Measurements from ENCODE around the gene MGLL.

MGLL gene

GRCh38 chr3:127700406-127700805, 121.9 kb downstream of the MGLL start:
- no peak for DNase-seq

- DNase-seq, result no peak
These were observed 122.7 kb downstream of the MGLL start for GRCh38 chr3:127699416-127700300.

DNA sequence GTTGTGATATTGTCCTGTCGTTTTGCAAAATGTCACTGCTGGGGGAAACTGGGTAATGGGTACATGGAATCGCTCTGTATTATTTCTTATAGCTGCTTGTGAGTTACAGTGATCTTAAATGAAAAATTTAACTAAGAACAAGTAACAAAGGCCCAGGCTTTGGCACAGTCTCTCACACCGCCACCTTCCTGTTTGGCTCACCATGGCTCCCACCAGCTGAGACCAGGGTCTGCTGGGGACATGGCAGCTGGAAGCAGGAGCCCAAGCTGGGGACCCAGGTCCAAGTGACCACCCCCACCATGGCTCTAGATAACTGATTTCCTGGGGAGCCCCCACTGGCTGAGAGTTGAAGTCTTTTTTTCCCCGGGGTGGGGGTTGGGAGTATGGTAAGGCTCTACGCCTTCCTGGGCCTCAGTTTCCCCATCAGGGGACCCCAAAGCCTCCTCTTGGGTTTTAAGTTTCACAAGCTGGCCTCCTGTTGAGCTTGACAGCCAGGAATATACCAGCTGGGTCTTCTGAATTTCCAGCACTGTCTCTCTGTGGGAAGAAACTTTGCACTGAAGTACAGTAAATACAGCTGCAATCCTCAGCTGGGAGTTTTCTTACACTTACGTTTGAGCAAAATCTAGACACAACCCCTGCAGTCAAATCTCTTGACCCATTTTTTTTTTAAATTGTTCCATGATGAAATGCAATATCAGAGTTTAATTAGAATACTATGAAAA, 123.5 kb downstream of the MGLL start:
- DNase-seq, result no peak

DNA sequence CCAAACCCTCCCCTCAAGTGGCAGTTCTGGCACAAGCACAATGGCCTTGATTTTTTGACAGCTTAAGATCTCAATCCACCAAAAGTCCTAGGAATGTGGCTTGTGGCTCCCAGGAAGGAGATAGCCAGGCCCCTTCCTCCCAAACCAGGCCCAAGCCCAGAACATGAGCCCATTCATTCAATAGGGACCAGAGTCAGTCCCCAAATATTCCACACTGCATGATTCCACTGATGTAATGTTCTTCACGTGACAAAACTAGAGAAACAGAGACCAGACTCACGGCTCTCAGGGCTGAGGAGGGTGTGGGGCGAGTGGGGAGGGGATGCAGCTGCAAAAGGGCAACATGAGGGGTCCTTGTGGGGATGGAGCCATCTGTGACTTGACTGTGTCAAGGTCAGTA, 124.0 kb downstream of the MGLL start:
- no peak for DNase-seq

DNA sequence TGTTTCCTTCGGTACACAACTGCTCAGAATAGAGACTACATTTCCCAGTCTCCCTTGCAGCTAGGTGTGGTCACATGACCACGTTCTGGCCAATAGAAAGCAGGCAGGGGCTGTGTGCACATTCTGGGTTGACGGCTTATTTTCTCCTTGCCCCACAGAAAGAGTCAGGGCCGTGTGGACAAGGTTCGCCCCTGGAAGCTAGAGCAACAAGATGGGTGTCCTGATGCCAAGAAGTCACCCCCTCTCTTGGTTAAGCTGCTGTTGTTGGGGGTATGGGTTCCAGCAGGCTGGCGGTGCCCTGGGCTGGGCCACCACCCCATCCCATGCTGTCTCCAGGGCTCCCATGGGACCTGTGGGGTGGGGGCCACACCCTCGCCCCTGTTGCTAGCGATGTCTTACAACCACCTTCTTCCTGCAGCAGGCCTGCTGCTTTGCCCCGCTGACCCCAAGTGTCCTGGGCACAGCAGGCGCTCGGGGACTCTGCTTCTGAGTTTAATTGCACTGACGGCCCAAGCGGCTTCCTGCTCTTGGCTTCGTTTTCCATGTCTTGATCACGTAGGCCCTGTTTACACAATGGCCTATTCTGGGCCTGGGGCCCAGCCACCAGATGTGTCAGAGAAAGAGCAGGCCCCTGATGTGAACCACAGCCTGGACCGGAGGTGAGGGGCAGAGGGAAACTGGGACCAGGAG, 124.6 kb downstream of the MGLL start:
- peak; percentile 25 for DNase-seq

GRCh38 chr3:127694467-127695215, 127.7 kb downstream of the MGLL start:
- peak; percentile 44 for DNase-seq

DNA sequence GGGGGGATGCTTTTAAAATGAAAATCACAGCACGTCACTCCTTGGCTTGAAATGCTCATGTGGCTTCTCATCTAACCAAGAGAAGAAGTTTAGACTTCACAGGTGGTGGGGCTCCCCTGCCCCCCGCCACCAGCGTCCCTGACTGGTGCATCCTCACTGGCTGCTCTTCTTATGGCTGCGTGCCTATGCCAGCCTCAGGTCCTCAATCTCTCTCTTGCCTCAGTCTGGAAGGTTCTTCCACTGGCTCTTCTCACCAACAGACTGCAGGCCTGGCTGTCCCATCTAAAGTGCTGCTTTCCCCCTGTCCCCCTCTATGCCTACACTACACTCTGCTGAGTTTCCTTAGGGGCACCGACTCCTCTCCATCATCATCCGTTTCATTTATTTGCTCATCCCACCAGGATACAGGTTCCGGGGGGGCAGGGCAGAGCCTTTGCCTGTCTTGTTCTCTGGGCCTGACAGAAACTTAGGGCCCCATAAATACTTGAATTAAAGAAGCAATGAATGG, 128.9 kb downstream of the MGLL start:
- DNase-seq, result no peak

DNA sequence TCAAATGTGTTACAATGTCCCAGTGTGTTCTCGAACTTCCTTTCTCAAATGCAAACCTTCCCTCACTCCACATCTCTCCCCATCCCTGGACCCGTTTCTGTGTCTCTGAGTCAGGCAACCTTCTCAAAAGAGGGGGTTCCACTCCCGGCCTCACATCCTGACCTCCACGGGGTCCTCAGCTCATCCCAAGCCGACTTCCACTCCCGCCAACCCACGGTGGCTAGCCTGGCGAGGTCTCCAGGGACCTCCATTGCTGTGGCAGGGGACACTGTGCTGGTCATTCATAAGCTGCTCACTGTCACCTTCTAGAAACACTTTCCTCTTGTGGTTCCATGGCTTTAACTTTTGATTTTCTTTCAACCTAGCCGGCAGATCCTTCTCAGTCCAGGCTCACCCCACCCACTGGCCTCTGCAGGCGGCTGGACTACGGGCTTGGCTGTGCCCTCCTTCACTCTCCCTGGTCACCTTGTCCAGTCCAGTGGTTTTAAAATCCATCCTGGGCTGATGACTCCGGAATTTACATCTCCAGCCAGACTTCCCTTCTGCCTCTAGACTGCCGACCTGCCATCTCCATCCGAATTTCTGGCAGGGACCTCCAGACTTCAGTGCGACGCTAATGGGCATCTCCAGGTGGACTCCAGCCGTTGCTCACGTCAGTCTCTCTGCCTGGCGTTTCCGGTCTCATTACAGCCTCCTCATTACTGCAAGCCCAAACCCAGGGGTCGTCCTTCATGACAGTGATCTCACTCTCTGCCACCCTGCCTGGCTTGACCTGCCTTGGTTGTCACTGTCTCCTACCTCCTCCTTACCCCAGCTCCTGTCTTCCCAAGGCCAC, 129.6 kb downstream of the MGLL start:
- no peak for DNase-seq

DNA sequence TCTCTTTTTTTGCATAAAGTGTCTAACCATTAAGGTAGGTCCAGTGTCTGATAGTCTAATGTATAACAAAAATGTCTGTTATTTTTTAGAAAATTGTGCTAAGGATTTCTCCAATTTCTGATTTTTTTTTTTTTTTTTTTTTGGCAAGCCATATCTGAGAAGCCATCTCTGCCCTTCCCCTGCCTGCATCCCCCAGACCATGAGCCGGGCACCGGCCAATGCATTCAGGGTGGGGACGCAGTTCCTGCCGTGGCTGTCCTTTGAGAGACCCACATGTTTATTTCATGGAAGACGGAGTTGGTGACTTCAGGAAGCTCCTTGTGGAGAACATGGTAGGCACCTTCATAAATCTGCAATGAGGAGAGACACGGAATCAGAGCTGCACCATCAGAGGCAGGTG, 130.3 kb downstream of the MGLL start:
- no peak for DNase-seq

DNA sequence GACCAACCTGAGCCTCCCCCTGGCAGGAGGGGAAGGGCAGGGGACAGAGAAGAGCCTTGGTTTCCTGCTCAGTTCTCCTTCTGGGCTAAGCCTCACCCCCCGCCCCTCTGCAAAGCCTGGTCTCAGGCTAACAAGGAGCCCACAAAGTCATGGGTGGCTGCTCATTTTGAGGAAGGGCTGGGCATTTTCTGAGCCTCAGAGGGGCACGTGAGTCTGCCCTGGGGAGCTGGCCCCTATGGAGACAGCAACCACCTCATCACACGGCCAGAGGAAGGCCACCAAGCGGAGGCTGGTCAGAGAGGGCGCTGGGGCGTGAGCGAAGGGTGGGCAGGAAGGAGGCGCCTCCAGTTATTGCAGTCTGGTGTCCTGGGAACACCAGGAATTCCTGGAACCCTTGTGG, 130.8 kb downstream of the MGLL start:
- no peak for DNase-seq

DNA sequence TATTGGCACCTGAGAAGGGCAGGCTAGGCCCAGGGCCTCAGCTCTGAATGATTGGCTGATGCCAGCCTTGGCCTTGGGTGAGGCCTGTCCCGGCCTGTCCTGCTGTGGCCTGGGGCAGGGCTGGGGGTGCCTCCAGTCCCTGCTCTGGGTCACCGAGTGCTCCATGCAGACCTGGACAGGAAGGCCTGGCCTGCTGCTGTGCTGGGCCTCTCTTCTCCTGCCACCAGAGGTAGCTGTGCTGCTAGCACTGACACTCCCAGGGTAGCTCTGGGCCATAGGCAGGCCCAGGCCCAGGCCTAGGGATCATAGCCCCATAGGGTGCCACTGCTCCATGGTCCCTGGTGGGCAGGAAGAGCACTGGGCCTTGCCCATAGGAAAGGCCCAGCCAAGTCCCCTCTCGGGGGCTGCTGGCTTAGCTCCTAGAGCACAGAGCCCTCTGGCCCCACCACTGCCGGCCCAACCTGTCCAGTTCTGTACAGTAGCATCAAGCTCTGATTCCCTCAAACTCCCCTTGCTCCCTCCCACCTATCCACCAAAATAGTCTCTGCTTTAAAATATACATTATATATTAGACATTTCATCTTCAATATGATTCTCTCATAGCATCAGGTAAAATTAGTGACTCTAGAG, 131.4 kb downstream of the MGLL start:
- peak; percentile 30 for DNase-seq

DNA sequence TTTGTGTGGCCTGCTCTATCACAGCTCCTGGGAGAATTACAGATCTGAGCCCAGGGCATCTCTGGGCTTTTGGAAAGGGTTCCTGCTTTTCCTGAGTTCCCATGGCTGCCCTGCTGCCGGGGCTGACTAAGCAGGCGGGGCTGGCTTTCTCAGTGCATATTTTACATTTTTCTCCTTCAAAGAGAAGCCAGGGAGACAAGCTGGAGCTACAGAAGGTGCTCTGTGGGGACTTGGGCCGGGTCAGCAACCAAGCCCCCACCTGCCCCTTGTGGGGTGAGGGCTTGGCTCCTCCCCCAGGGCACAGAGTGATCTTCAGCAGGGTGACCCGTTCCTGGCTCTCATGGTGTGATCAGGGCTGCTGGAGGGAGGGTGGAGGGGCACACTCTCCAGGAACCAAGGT, 132.2 kb downstream of the MGLL start:
- no peak for DNase-seq

- DNase-seq, result no peak
These were observed 133.0 kb downstream of the MGLL start for GRCh38 chr3:127689266-127689860.

DNA sequence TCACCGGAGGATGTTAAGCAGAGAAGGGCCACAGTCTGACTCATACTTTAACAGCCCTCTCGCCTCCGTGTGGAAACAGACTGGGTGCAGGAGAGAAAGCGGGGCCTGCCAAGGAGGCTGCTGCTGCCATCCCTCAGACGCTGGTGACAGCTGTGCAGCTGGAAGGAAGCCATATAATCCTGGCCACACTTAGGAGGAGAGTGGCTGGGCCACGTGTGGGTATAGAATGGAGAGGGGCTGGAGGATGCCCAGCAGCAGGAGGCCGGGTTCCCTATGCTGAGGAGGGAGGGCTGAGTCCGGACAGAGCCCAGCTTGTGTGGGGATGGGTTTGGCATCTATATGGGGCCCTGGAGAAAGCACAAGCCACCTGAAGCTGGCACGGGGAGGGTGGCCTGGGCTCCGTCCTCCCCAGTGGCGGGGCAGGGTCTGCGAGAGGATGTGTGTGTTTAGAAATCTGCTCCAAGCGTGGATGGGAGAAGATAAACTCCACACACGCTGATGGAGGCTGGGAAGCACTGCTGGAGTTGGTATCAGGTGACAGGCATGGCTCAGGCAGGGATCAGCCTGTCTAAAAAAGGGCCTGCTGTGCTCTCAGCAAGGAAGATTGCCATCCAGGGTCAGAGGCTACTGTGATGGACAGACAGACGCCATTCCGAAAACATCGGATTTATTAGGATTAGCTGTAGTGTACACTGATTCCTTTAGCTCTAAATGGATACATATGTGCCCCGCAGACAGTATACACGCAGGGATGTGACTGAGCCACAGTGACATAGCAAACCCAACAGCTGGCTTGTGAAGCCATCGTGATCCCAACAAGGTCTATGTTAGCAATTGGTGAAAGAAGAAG, 133.7 kb downstream of the MGLL start:
- no peak for DNase-seq

DNA sequence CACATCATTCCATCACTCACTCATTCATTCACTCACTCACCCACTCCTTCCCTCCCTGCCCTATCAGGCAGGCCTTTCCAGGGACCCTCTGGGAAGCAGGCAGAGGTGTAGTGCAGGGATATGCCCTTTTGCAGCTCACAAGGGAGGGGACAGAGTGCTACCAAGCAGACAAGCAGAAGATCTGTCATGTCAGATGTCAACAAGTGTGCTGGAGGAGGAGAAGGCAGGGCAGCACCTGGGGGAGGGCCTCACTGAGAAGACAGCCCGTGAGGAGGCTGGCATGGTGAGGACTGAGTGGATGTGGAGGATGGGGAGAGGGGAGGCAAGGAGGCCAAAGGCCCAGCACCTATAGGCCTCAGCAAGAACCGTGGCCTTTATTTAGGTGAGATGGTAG, 134.3 kb downstream of the MGLL start:
- DNase-seq, result no peak

GRCh38 chr3:127687228-127687737, 135.0 kb downstream of the MGLL start:
- DNase-seq, result no peak

DNA sequence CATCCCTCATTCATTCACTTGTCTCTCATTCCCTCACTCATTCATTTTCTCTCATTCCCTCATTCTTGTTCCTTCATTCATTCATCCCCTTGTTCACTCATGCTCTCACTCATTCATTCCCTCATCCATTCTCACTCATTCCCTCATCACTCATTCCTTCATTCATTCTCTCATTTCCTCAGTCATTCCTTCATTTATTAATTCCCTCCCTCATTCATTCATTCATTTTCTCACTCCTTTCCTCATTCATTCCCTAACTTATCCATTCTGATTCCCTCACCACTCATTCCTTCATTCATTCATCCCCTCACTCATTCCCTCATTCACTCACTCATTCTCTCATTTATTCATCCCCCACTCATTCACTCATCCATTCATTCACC, 135.8 kb downstream of the MGLL start:
- DNase-seq, result no peak

DNA sequence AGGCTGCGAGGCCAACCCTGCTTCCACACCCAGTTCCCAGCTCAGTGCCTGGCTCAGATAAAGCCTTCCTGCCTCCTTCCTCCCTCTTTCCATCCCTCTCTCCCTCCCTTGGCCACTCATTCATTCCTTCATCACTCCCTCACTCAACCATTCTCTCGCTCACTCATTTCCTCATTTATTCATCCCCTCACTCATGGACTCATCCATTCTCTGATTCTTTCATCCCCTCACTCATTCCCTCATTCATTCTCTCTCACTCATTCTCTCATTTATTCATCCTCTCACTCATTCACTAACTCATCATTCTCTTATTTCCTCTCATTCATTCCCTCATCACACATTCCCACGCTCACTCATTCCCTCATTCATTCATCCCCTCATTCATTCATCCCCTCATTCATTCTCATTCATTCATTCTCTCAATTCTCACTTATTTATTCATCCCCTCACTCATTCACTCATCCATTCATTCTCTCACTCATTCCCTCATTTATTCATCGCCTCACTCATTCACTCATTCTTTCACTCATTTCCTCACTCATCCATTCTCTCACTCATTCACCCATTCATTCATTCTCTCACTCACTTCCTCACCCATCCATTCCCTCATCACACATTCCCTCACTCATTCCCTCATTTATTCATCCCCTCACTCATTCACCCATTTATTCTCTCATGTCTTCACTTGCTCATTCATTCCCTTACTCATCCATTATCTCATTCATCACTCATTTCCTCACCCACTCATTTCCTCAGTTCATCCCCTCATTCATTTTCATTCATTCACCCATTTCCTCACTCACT, 136.4 kb downstream of the MGLL start:
- no peak for DNase-seq

All from RPMI8226 (cell line).